ENCODE measurements around the gene INPP5D. TPM values are rescaled to one million over a fixed set of nuclear protein-coding genes. Genes with fewer than 3 reads are reported as not detected.

Gene INPP5D
- total and polyA plus RNA-seq, 2 of the 8 experiments (the other 6 are each of a cell fraction or from before 2014, with no cell fraction given): 4.5 to 7.1 TPM

GRCh38 chr2:233147829-233148167 lies 87.7 kb downstream of the INPP5D start:
- Histone ChIP-seq H3K9ac (replicated peaks in 1 of 4; ENCODE audit: extremely low read depth in 1 of 4, low read depth in 3 of 4, low read length in 3 of 4) (no peak overlapping the region), H3K4me3 (ENCODE audit: extremely low read depth in 1 of 4, insufficient read depth in 2 of 4, low read depth in 3 of 4, low read length in 4 of 4) (no peak overlapping the region), H2AK5ac (ENCODE audit: low read depth, low read length) (no peak overlapping the region), H3K79me2 (ENCODE audit: control insufficient read depth in 1 of 2, insufficient read depth in 2 of 2, low read length in 2 of 2) (peaks cover 0 to 5% of the 10 kb centered on the region in 2 experiments; a peak in 1 of 4 replicates), H3K18ac (ENCODE audit: extremely low read depth, low read length) (no peak overlapping the region), H3K23ac (ENCODE audit: insufficient read length) (no peak overlapping the region), H2BK20ac (ENCODE audit: low read length) (no peak overlapping the region), H3K27me3 (replicated peaks in 1 of 4; ENCODE audit: control insufficient read depth in 3 of 4, extremely low read depth in 1 of 4, insufficient read depth in 3 of 4, low read length in 3 of 4) (no peaks in the 10 kb centered on the region), H3K56ac (replicated peaks; ENCODE audit: insufficient read length, low read depth, low read length) (no peak overlapping the region), H3K27ac (ENCODE audit: low read depth, low read length) (no peak overlapping the region), H3K14ac (ENCODE audit: insufficient read length) (no peak overlapping the region), H4K5ac (ENCODE audit: insufficient read length, low read depth, low read length) (no peak overlapping the region), H3K4me1 (replicated peaks in 1 of 4; ENCODE audit: control insufficient read depth in 3 of 4, insufficient read depth in 4 of 4, low read length in 3 of 4) (peaks cover 0 to 2% (median under 1%) of the 10 kb centered on the region in 4 experiments; a peak in 1 of 7 replicates), H4K91ac (replicated peaks; ENCODE audit: insufficient read length, low read length) (no peak overlapping the region), H2BK15ac (ENCODE audit: low read length) (no peak overlapping the region), H3K79me1 (ENCODE audit: low read depth, low read length) (peaks cover 5% of the 10 kb centered on the region; the same call in 1 of the 2 replicates), H4K8ac (ENCODE audit: extremely low read depth, insufficient read depth, low read length) (no peak overlapping the region), H4K20me1 (replicated peaks in 1 of 2; ENCODE audit: control insufficient read depth in 1 of 2, insufficient read depth in 2 of 2, low read length in 2 of 2) (peaks cover 0 to 6% of the 10 kb centered on the region in 2 experiments), H2AFZ (ENCODE audit: low read length) (no peak overlapping the region), H3K4me2 (ENCODE audit: insufficient read depth in 1 of 2, low read depth in 2 of 2, low read length in 2 of 2) (no peak overlapping the region), H2BK120ac (replicated peaks; ENCODE audit: low read depth, low read length) (no peak overlapping the region), H3K9me3 (ENCODE audit: insufficient read depth in 2 of 2, low read depth in 1 of 2, low read length in 1 of 2) (no peaks in the 10 kb centered on the region; a peak in 1 of 4 replicates), H3K4ac (replicated peaks; ENCODE audit: insufficient read length, low read depth, low read length) (no peak overlapping the region), H2BK5ac (ENCODE audit: low read depth, low read length) (no peak overlapping the region), H2BK12ac (ENCODE audit: low read depth, low read length) (no peak overlapping the region), H3K23me2 (ENCODE audit: low read depth, low read length) (peaks cover 12% of the 10 kb centered on the region), H3K36me3 (ENCODE audit: control insufficient read depth in 2 of 4, insufficient read depth in 4 of 4, low read length in 3 of 4) (peaks cover 0 to 5% (median 3%) of the 10 kb centered on the region in 4 experiments; a peak in 4 of 8 replicates)
- CTCF ChIA-PET (ENCODE audit: partially characterized antibody): interaction anchor here (0.7 to 3.9 kb wide), 3 partner anchors 18 to 89 kb away, joined by 3 to 14 read pairs (median 3); no protein-coding TSS in a partner anchor
- FAIRE-seq: no peak
- WGBS, 2 experiments (ENCODE audit: extremely low coverage in 1 of 2, insufficient coverage in 1 of 2, insufficient read length in 1 of 2, insufficient replicate concordance in 2 of 2, low coverage in 1 of 2, low lambda C conversion rate in 2 of 2, missing lambda C conversion rate in 1 of 2): 93% methylated on average over 1 of the region's 1 CpG; no CpG with 5 or more reads in 1 of the 2 experiments
- POLR2A ChIA-PET (ENCODE audit: partially characterized antibody): no interaction called here
- TF ChIP-seq KDM5A (IDR thresholded peaks at IDR 0.05; ENCODE audit: low read length): no peak
- no peak for TF ChIP-seq POLR2A (IDR thresholded peaks at IDR 0.05; ENCODE audit: control extremely low read depth in 1 of 2, low read depth in 2 of 2, low read length in 2 of 2)
- no peak for TF ChIP-seq BACH1 (IDR thresholded peaks at IDR 0.05; ENCODE audit: low read length)
- TF ChIP-seq NRF1 (IDR thresholded peaks at IDR 0.05; ENCODE audit: low read depth, low read length): no peak
- no peak for TF ChIP-seq CTBP2 (IDR thresholded peaks at IDR 0.05; ENCODE audit: borderline replicate concordance, insufficient read depth, insufficient read length, low read length)
- no peak for DNase-seq (ENCODE audit: low read depth in 1 of 2, low spot score in 2 of 2)

All from H1 (cell line).